HS-27A (cell line): ENCODE measurements around the gene ERO1B.

Source experiments
- DNase-seq: peaks from one replicate; pipeline ENCODE4 v3.0.0-alpha.2; 2012; ENCODE audit warnings: low read depth, missing footprints

ERO1B gene

GRCh38 chr1:236253918-236254637, 27.7 kb downstream of the ERO1B start:
- no peak for DNase-seq

DNA sequence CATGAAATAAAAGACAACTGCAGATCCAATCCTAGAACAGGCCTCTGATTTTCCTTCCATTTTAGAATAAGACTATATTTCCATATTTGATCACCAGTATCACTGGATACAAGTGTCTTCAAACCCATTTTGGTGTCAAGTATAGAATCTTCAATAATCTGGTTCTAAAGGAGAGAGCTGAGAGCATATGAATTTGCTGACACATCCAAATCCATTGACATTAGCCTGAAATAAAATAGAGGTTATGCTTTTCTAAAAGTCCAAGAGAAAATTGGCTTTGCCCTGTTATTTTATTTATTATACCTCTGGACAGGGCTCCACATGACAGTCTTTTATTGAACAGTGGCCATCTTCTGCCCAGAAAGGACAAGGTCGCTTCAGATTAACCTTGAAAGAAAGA, 28.6 kb downstream of the ERO1B start:
- no peak for DNase-seq

DNA sequence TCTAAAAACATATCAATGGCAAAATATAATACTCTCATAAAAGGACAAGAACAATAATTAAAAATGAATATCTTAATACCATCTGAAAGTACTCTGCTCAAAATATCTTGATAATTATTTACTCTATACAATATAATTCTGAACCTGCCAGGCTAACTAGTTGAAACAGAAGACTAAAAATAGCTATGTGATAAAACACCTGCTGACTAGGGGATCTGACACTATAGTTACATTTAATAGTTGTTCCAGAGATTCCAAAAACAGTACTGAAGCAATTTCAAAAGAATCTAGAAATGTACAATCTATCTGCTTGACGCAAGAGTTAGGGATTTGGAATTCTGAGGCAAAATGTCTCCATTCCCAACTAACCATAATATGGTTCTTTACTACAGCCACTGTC, 30.2 kb downstream of the ERO1B start:
- no peak for DNase-seq

- no peak for DNase-seq
Observed at GRCh38 chr1:236247286-236247685, 34.5 kb downstream of the ERO1B start.

DNA sequence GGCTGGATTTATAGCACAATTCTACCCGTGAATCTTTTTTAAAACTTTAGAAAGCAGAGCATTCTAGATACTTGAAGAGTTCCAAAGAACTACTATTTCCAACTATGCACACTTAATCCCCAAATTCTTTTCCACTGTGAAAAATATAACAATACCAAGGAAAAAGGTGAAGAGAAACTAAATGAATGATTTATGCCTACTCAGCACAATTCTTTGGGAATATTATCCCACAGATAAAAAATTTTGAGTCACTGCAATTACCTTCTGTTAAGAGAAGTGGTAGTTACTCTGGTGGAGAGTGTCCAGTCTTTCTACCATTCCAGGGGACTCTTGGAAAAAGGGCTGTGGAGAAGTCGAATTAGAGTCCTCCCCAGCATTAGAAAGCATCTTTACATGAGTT, 39.2 kb downstream of the ERO1B start:
- DNase-seq: no peak

GRCh38 chr1:236240675-236241074, 41.1 kb downstream of the ERO1B start:
- DNase-seq: no peak

DNA sequence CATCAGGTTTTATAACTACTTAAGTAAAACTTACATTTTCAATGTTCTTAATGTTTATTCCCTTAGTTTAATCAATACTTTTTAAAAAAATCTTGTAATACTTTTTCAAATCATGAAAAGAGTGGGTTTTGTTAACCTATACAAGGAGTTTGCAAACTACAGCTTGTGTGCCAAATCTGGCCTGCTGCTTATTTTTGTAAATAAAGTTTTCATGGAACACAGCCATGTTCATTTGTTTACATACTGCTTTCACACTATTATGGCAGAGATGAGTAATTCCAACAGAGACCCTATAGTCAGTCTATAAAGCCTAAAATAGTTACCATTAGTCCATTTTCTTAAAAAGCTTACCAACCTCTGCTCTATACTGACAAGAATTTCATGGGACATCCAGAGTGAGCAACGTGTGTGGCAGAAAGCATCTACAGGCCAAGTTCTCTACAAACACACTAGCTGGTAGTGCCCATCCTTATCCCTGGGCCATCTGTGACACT, 42.6 kb downstream of the ERO1B start:
- DNase-seq: no peak

- DNase-seq: no peak
Observed at GRCh38 chr1:236235116-236235515, 46.6 kb downstream of the ERO1B start.

DNA sequence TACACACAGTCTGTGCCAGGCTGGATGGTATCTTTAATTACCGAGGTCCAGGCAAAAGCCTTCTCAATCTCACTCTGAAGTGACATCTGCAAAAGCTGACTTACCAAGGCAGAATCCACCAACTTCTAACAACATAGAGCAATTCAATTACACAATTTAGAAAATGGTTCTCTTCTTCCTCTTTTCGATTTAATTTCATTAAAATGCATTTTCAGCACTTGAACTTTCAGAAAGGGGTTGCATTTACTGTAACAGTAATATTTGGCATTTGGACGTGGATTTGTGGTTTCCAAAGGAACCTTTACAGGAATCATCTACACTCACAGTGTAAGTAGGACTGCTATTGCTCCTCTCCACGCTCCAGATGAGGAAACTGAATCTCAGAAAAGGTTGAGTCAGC, 53.3 kb downstream of the ERO1B start:
- DNase-seq: no peak

DNA sequence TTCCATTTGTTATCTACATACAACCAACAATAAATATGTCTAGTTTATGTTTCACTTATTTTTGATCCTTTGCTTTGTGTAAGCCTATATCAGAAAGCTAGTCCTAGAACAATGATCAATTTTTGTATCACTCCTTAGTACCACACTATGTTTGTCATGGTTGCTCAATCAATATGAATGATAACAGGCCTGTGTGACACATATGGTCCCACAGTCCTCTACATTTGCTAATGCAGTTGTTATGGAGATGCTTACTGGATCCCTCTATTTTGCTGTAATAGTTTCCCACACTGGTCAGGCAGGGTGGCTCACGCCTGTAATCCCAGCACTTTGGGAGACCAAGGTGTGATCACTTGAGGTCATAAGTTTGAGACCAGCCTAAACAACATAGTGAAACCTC, 59.1 kb downstream of the ERO1B start:
- no peak for DNase-seq

DNA sequence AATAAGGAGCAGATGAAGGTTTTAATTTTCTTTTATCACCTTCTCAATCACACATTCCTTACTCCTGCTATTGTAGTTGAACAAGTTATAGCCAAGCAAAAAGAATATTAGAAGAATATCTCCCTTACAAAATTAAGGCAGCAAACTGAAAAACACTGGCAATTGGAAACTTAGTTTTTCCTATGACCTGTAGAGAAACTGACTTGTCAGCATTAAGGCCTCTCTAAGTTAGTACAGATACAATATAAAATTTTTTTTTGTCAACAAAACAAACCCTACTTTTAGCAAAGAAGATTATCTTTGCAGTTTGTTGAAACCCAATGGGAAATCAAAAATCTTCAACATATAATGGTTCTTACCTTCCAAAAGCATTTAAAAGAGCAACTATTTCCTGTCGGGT, 61.3 kb downstream of the ERO1B start:
- DNase-seq: no peak

DNA sequence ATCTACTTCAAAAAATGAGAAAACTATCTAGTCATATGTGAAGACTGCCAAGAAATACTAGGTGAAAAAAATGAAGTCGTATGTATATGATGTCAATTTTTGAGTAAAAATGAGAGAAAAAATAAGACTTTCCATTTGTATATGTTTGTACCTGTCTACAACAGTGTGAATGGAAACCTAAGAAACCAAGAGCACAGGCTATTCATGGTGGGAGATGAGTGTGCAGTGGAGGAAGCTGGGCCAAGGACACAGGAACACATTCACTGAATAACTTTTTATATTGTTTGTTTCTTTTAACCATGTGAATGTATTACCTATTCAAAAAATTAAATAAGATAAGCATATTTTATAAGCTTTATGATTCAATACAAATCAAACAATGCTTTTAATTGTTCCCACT, 67.0 kb downstream of the ERO1B start:
- no peak for DNase-seq

- no peak for DNase-seq
Observed at GRCh38 chr1:236213534-236213933, 68.2 kb downstream of the ERO1B start.

DNA sequence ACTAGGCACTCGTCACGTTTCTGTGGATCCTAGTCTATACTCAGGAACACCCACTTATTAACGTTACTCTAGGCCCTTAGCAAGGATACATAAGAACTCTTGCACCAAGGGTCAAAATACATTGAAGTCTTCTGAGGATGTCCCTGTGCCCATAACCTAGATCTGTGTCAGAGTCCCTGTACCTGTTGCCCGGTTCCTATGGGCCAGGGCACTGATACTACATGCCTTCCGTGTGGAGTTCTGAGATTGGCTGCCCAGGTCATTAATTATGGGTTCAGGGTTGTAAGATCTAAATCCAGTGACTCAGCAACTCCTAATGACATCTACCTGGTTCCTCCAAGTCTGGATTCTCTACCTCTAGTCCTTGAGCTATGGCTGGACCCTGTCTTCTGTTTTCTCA, 69.9 kb downstream of the ERO1B start:
- DNase-seq: no peak

- DNase-seq: no peak
Observed at GRCh38 chr1:236209713-236210112, 72.0 kb downstream of the ERO1B start.

- no peak for DNase-seq
Observed at GRCh38 chr1:236209185-236209584, 72.6 kb downstream of the ERO1B start.

DNA sequence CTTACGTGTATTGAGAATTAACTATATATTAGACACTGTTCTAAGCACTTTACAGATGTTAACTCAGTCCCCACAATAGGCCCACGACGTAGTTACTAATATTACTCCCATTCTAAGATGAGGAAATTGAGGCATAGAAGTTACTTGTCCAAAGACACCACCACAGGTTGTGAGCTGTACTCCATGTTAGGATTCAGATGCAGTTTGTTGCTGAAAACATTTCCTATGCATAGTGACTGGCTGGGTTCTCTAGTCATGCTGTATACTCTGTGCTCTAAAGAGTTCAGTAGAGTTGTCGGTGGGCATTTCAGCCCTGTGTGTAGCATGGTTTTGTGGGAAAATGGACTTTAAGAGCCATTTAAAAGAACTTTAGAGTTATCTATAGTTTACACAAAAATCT, 74.2 kb downstream of the ERO1B start:
- no peak for DNase-seq

GRCh38 chr1:236207121-236207520, 74.6 kb downstream of the ERO1B start:
- DNase-seq: no peak

- no peak for DNase-seq
Observed at GRCh38 chr1:236206548-236206947, 75.2 kb downstream of the ERO1B start.

DNA sequence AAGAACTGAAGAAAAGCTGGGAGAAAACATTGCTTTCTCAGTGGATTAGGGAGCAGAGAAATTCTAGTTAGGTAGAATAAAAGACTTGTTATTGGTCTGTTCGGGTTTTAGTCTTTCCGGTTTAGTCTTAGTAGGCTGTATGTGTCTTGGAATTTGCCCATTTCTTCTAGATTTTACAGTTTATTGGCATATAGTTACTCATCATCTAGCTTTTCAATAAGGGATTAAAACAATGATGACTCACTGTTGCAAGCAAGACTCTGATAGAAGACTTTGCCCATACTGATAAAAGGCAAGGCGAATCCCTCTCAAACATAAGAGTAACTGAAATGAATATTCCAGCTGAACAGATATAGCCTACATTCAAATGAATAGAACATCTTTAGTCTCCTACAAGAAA, 77.1 kb downstream of the ERO1B start:
- no peak for DNase-seq

DNA sequence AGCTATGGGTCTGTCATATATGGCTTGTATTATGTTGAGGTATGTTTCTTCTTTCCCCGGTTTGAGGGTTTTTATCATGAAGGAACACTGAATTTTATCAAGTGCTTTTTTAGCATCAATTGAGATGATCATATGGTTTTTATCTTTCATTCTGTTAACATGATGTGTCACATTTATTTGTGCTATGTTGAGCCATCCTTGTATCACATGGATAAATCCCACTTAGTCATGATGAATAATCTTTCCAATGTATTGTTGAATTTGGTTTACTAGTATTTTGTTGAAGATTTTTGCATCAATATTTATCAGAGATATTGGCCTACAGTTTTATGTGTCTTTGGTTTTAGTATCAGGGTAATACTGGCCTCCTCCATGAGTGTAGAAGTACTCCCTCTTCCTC, 77.7 kb downstream of the ERO1B start:
- no peak for DNase-seq

DNA sequence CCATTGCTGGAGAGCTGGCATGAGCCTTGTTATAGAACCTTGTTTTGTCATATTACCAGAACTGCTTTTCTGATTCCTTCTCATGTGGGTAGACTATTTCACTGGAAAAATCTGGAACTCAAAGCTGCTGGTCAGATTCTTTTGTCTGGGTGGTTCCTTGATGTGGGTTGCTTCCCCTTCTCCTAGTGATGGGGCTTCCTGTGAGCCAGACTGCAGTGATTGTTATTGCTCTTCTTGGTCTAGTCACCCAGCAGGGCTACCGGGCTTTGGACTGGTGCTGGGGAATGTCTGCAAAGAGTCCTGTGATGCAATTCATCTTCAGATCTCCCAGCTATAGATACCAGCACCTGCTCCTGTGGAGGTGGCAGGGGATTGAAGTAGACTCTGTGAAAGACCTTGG, 80.0 kb downstream of the ERO1B start:
- no peak for DNase-seq

DNA sequence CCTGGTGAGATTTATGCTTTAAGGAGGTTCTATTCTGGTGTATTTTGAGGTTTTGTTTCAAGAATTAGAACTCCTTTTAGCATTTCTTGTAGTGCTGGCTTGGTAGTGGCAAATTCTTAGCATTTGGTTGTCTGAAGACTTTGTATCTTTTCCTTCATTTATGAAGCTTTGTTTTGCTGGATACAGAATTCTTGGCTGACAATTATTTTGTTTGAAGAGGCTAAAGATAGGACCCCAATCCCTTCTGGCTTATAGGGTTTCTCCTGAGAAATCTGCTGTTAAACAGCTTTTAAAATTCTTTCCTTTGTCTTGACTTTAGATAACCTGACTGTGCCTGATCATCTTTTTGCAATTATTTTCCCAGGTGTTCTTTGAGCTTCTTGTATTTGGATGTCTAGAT, 80.8 kb downstream of the ERO1B start:
- no peak for DNase-seq

DNA sequence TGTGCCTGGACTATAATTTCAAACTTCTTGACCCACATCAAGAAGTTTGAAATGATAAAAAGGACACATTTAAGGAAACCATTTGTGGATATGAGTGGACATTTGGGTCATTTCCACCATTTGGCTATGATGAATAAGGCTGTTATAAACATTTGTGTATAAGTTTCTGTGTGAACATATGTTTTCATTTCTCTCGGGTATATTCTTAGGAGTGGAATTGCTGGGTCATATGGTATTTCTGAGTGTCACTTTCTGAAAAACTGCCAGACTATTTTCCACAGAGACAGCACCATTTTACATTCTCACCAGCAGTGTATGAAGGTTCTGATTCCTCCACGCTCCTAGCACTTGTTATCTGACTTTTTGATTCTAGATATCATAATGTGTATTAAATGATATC, 88.6 kb downstream of the ERO1B start:
- DNase-seq: no peak
